CD8-positive, alpha-beta memory T cell (primary cell): ENCODE results near the gene FAM168A. TPM values are rescaled to one million over a fixed set of nuclear protein-coding genes. Genes with fewer than 3 reads are reported as not detected.

Source experiments
- CTCF ChIA-PET: fragments of 350-600 bp; sonication (Branson Sonifier 250); formaldehyde crosslinking; loops from one replicate; lab custom pipeline; 2021; ENCODE audit warnings: antibody characterized with exemption; lab: Charles Lee
- POLR2A ChIA-PET: fragments of 350-600 bp; sonication (Branson Sonifier 250); formaldehyde crosslinking; loops from one replicate; lab custom pipeline; 2021; ENCODE audit warnings: antibody characterized with exemption; lab: Charles Lee
- DNase-seq, 5 donors: peaks; one replicate each; pipeline versions ENCODE4 v3.0.0 to v3.0.0-alpha.2; 2020 to 2022; ENCODE audit warnings: mixed read lengths in 1 of 5
- H3K27ac ChIP-seq: one replicate; pipeline ENCODE4 v1.7.0; 2013; ENCODE audit warnings: low read depth, mild to moderate bottlenecking, low read length, moderate library complexity
- H3K27me3 ChIP-seq: 2 replicates; pipeline ENCODE4 v1.7.0; 2013; ENCODE audit warnings: low read length, mild to moderate bottlenecking; ENCODE audit not compliant: insufficient read depth, poor library complexity, severe bottlenecking
- H3K36me3 ChIP-seq: 2 replicates; pipeline ENCODE4 v1.7.0; 2013; ENCODE audit warnings: mild to moderate bottlenecking, low read length, moderate library complexity; ENCODE audit not compliant: insufficient read depth
- H3K4me1 ChIP-seq: 2 replicates; pipeline ENCODE4 v1.7.0; 2013; ENCODE audit warnings: mild to moderate bottlenecking, low read length, moderate library complexity; ENCODE audit not compliant: insufficient read depth
- H3K4me3 ChIP-seq: 2 replicates; pipeline ENCODE4 v1.7.0; 2013; ENCODE audit warnings: mild to moderate bottlenecking, low read length
- H3K9me3 ChIP-seq: 2 replicates; pipeline ENCODE4 v1.7.0; 2013; ENCODE audit warnings: mild to moderate bottlenecking, low read length
- H3K27ac Mint-ChIP-seq, 8 donors: one replicate each; pipeline ENCODE4 v1.8.0; 2020 to 2021; ENCODE audit warnings: mixed read lengths in 8 of 8, mild to moderate bottlenecking in 6 of 8, inconsistent platforms in 3 of 8, moderate library complexity in 3 of 8
- H3K27me3 Mint-ChIP-seq, 2 donors: one replicate each; pipeline ENCODE4 v1.8.0; 2020 to 2021; ENCODE audit warnings: mixed read lengths in 2 of 2, mild to moderate bottlenecking in 1 of 2, moderate library complexity in 1 of 2
- H3K36me3 Mint-ChIP-seq, 3 donors: one replicate each; pipeline ENCODE4 v1.8.0; 2020 to 2021; ENCODE audit warnings: mixed read lengths in 3 of 3, inconsistent platforms in 1 of 3, mild to moderate bottlenecking in 1 of 3
- H3K4me1 Mint-ChIP-seq, 3 donors: one replicate each; pipeline ENCODE4 v1.8.0; 2020 to 2021; ENCODE audit warnings: mixed read lengths in 3 of 3, inconsistent platforms in 1 of 3, mild to moderate bottlenecking in 1 of 3
- H3K4me3 Mint-ChIP-seq, 7 donors: one replicate each; pipeline ENCODE4 v1.8.0; 2020 to 2021; ENCODE audit warnings: mixed read lengths in 7 of 7, mild to moderate bottlenecking in 6 of 7, moderate library complexity in 4 of 7, inconsistent platforms in 2 of 7
- H3K9me3 Mint-ChIP-seq, 5 donors: one replicate each; pipeline ENCODE4 v1.8.0; 2020 to 2022; ENCODE audit warnings: mixed read lengths in 5 of 5, mild to moderate bottlenecking in 3 of 5, moderate library complexity in 2 of 5, inconsistent platforms in 1 of 5
- polyA plus RNA-seq: library from polyadenylated mRNA; unstranded; fragments of 300-500 nt; fragmentation: Illumina TruSeq; gene quantifications from one replicate; pipeline ENCODE4 v1.2.3, GENCODE V29; 2021
- total RNA-seq, 2 experiments: library from RNA; stranded (reverse); gene quantifications; one replicate each; pipeline ENCODE4 v1.2.3, GENCODE V29; 2021

FAM168A gene
- total and polyA plus RNA-seq, 3 experiments from 2014 or later = 2.5 to 13.1 (median 11.7) TPM

GRCh38 chr11:73413256-73413655 lies 184.7 kb downstream of the FAM168A start:
- no peaks in the 10 kb centered on the region for H3K9me3 ChIP-seq
- no peak overlapping the region for H3K4me3 ChIP-seq
- no peak for DNase-seq
- Mint-ChIP-seq H3K9me3 (no peaks in the 10 kb centered on the region), H3K27me3 (no peaks in the 10 kb centered on the region), H3K36me3 (peaks cover 3 to 47% (median 13%) of the 10 kb centered on the region in 3 donors), H3K27ac (peak overlapping the region in 2 of 8 donors; percentile 20 to 58), H3K4me1 (peaks cover 4 to 11% (median 7%) of the 10 kb centered on the region in 3 donors), H3K4me3 (no peak overlapping the region)
- no peak overlapping the region for H3K27ac ChIP-seq
- no peaks in the 10 kb centered on the region for H3K36me3 ChIP-seq
- ChIA-PET CTCF (no interaction called here), POLR2A (interaction anchor here (0.7 kb wide), 1 partner anchor 44 kb away, joined by 3 read pairs; no protein-coding TSS in a partner anchor)
- peaks cover 4% of the 10 kb centered on the region for H3K4me1 ChIP-seq
- H3K27me3 ChIP-seq = no peaks in the 10 kb centered on the region

DNA sequence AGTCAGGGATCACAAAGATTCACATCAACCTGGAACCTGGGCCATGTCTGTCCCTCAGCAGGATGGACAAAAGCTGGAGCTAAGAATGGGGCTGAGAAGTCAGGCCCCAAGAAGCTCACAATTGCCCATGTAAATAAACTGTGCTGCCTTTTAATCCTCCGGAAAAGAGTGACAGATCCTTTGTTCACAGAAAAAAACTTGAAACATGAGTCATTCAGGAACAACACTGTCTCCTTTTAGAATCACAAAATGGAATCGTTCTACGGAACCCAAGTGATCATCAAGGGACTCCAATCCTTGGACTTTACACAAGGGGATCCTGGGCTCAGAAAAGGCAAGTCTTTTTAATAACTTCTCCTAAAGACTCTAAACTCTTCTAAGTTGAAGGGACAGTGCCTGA lies 185.6 kb downstream of the FAM168A start:
- POLR2A ChIA-PET = no interaction called here
- Mint-ChIP-seq H3K4me3 (no peak overlapping the region), H3K9me3 (no peaks in the 10 kb centered on the region), H3K27ac (peak overlapping the region in 2 of 8 donors; percentile 49 to 51), H3K4me1 (peaks cover 4 to 11% (median 7%) of the 10 kb centered on the region in 3 donors), H3K36me3 (peaks cover 0 to 49% (median 10%) of the 10 kb centered on the region in 3 donors), H3K27me3 (no peaks in the 10 kb centered on the region)
- no peak overlapping the region for H3K27ac ChIP-seq
- H3K4me3 ChIP-seq = no peak overlapping the region
- DNase-seq = no peak
- no peaks in the 10 kb centered on the region for H3K9me3 ChIP-seq
- H3K36me3 ChIP-seq = no peaks in the 10 kb centered on the region
- no peaks in the 10 kb centered on the region for H3K27me3 ChIP-seq
- peaks cover 4% of the 10 kb centered on the region for H3K4me1 ChIP-seq
- CTCF ChIA-PET = interaction anchor here (1.3 kb wide), 1 partner anchor 9 kb away, joined by 3 read pairs; no protein-coding TSS in a partner anchor

DNA sequence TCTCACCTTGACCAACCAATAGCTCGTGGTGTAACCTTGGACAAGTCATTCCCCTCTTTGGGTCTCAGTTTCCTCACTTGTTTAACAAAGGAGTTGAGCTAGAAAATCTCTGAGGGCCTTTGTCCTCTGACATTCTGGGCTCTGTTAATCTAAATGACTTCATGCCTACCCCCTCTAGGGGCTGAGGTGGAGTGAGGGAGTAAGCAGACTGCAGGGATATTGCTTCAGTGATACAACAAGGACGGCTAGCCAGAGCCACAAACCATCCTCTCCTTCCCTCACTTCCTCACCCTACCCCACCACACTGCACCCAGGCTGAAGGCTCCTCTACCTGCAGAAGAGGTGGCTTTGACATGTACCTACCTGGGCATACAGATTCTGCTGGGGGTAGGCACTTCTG lies 186.9 kb downstream of the FAM168A start:
- Histone ChIP-seq H3K27me3 (no peaks in the 10 kb centered on the region), H3K4me3 (no peak overlapping the region), H3K9me3 (no peaks in the 10 kb centered on the region), H3K27ac (no peak overlapping the region), H3K36me3 (no peaks in the 10 kb centered on the region), H3K4me1 (peaks cover 4% of the 10 kb centered on the region)
- CTCF ChIA-PET = interaction anchor here (0.9 to 1.3 kb wide), 3 partner anchors 8 to 60 kb away, joined by 3 read pairs; no protein-coding TSS in a partner anchor
- DNase-seq = no peak
- H3K4me1 Mint-ChIP-seq = peaks cover 4 to 11% (median 7%) of the 10 kb centered on the region in 3 donors
- H3K36me3 Mint-ChIP-seq = peaks cover 0 to 52% (median 7%) of the 10 kb centered on the region in 3 donors
- no peak overlapping the region for H3K4me3 Mint-ChIP-seq
- H3K9me3 Mint-ChIP-seq = no peaks in the 10 kb centered on the region
- POLR2A ChIA-PET = interaction anchor here (0.6 kb wide), 1 partner anchor 28 kb away, joined by 4 read pairs; no protein-coding TSS in a partner anchor
- H3K27me3 Mint-ChIP-seq = no peaks in the 10 kb centered on the region
- H3K27ac Mint-ChIP-seq = peak overlapping the region in 1 of 8 donors; percentile 61

GRCh38 chr11:73410627-73411026 lies 187.3 kb downstream of the FAM168A start:
- H3K4me3 Mint-ChIP-seq = no peak overlapping the region
- Histone ChIP-seq H3K4me1 (peaks cover 3% of the 10 kb centered on the region), H3K36me3 (no peaks in the 10 kb centered on the region), H3K4me3 (no peak overlapping the region), H3K27ac (no peak overlapping the region), H3K27me3 (no peaks in the 10 kb centered on the region), H3K9me3 (no peaks in the 10 kb centered on the region)
- ChIA-PET POLR2A (no interaction called here), CTCF (interaction anchor here (0.9 to 1.1 kb wide), 3 partner anchors 12 to 60 kb away, joined by 3 read pairs; no protein-coding TSS in a partner anchor)
- H3K4me1 Mint-ChIP-seq = peaks cover 3 to 7% (median 7%) of the 10 kb centered on the region in 3 donors
- no peaks in the 10 kb centered on the region for H3K9me3 Mint-ChIP-seq
- no peak for DNase-seq
- H3K27ac Mint-ChIP-seq = peak overlapping the region in 2 of 8 donors; percentile 61 to 62
- no peaks in the 10 kb centered on the region for H3K27me3 Mint-ChIP-seq
- H3K36me3 Mint-ChIP-seq = peaks cover 0 to 54% (median 7%) of the 10 kb centered on the region in 3 donors

DNA sequence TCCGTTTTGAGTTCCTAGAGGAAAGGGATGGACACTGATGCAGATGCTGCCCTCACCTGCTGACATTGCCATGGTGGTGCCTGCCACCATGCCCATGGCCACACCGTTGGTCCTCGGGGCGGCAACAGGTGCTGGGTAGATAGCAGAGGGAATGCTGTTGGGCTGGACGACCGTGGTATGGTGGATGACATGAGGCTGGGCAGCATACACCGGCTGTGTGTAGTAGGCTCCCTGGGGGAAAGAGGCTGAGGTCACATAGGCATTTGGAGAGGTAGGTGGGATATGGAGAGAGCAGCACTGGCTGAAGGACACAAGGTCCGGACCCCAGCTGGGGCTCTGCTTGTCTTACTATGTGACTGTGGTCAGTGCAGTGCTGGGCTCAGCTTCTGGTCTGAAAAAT lies 188.5 kb downstream of the FAM168A start:
- Histone ChIP-seq H3K27me3 (no peaks in the 10 kb centered on the region), H3K4me3 (no peak overlapping the region), H3K27ac (no peak overlapping the region), H3K36me3 (no peaks in the 10 kb centered on the region), H3K9me3 (no peaks in the 10 kb centered on the region), H3K4me1 (no peaks in the 10 kb centered on the region)
- no peaks in the 10 kb centered on the region for H3K27me3 Mint-ChIP-seq
- ChIA-PET POLR2A (no interaction called here), CTCF (interaction anchor here (1.1 kb wide), 1 partner anchor 13 kb away, joined by 3 read pairs; no protein-coding TSS in a partner anchor)
- no peak for DNase-seq
- no peaks in the 10 kb centered on the region for H3K9me3 Mint-ChIP-seq
- H3K4me1 Mint-ChIP-seq = no peaks in the 10 kb centered on the region
- H3K27ac Mint-ChIP-seq = peak overlapping the region in 2 of 8 donors; percentile 5 to 47
- no peak overlapping the region for H3K4me3 Mint-ChIP-seq
- H3K36me3 Mint-ChIP-seq = peaks cover 0 to 61% (median 7%) of the 10 kb centered on the region in 3 donors

GRCh38 chr11:73406619-73407018 lies 191.3 kb downstream of the FAM168A start:
- H3K36me3 Mint-ChIP-seq = peaks cover 0 to 53% (median 7%) of the 10 kb centered on the region in 3 donors
- Histone ChIP-seq H3K4me1 (no peaks in the 10 kb centered on the region), H3K36me3 (no peaks in the 10 kb centered on the region), H3K9me3 (no peaks in the 10 kb centered on the region), H3K4me3 (no peak overlapping the region), H3K27ac (no peak overlapping the region), H3K27me3 (no peaks in the 10 kb centered on the region)
- H3K27me3 Mint-ChIP-seq = no peaks in the 10 kb centered on the region
- POLR2A ChIA-PET = interaction anchor here (1.0 kb wide), 1 partner anchor 56 kb away, joined by 3 read pairs; no protein-coding TSS in a partner anchor
- no peak overlapping the region for H3K4me3 Mint-ChIP-seq
- CTCF ChIA-PET = interaction anchor here (1.0 to 2.7 kb wide), 5 partner anchors 10 to 254 kb away, joined by 3 to 11 read pairs (median 3); no protein-coding TSS in a partner anchor
- no peak for DNase-seq
- H3K9me3 Mint-ChIP-seq = no peaks in the 10 kb centered on the region
- H3K4me1 Mint-ChIP-seq = no peaks in the 10 kb centered on the region
- peak overlapping the region in 2 of 8 donors; percentile 12 to 78 for H3K27ac Mint-ChIP-seq

GRCh38 chr11:73406131-73406530 lies 191.8 kb downstream of the FAM168A start:
- no peaks in the 10 kb centered on the region for H3K36me3 ChIP-seq
- Mint-ChIP-seq H3K27ac (peak overlapping the region in 4 of 8 donors; percentile 12 to 78 (median 51)), H3K9me3 (no peaks in the 10 kb centered on the region), H3K27me3 (no peaks in the 10 kb centered on the region), H3K36me3 (peaks cover 0 to 50% (median 7%) of the 10 kb centered on the region in 3 donors), H3K4me1 (no peaks in the 10 kb centered on the region), H3K4me3 (no peak overlapping the region)
- no peak overlapping the region for H3K4me3 ChIP-seq
- ChIA-PET CTCF (interaction anchor here (1.0 to 1.4 kb wide), 6 partner anchors 10 to 254 kb away, joined by 3 read pairs; no protein-coding TSS in a partner anchor), POLR2A (no interaction called here)
- no peaks in the 10 kb centered on the region for H3K9me3 ChIP-seq
- DNase-seq = no peak
- no peak overlapping the region for H3K27ac ChIP-seq
- no peaks in the 10 kb centered on the region for H3K27me3 ChIP-seq
- H3K4me1 ChIP-seq = no peaks in the 10 kb centered on the region

DNA sequence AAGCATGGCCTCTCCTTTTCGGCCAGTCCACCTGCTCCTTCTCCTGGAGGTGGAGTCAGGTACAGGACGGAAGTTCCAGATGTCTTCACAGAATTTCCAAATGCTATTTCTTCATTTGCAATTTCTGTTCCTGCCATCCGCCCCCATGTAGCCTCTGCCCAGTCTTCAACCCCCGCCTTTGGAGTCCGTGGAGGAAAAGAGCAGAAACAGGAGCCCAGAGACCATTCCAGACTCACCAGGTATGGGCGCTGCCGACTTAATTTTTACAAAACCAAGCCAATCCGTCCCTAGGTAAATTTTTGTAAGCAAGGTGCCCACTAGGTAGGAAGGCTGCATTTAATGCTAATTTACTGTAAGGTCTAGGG lies 192.8 kb downstream of the FAM168A start:
- no peak for DNase-seq
- Histone ChIP-seq H3K4me1 (no peaks in the 10 kb centered on the region), H3K27me3 (no peaks in the 10 kb centered on the region), H3K36me3 (no peaks in the 10 kb centered on the region), H3K4me3 (no peak overlapping the region), H3K9me3 (no peaks in the 10 kb centered on the region), H3K27ac (no peak overlapping the region)
- H3K4me1 Mint-ChIP-seq = no peaks in the 10 kb centered on the region
- POLR2A ChIA-PET = no interaction called here
- H3K27me3 Mint-ChIP-seq = no peaks in the 10 kb centered on the region
- peak overlapping the region in 3 of 8 donors; percentile 27 to 78 (median 70) for H3K27ac Mint-ChIP-seq
- no peaks in the 10 kb centered on the region for H3K9me3 Mint-ChIP-seq
- CTCF ChIA-PET = interaction anchor here (1.1 kb wide), 2 partner anchors 54 to 255 kb away, joined by 3 read pairs; no protein-coding TSS in a partner anchor
- no peak overlapping the region for H3K4me3 Mint-ChIP-seq
- peaks cover 0 to 43% (median 5%) of the 10 kb centered on the region in 3 donors for H3K36me3 Mint-ChIP-seq
